ENCODE results near the gene MRPL53.
"Not testable (repeated sequence)": the region's sequence is repeated elsewhere in the genome, so short reads cannot be mapped to it uniquely, and the experiment has no call there.

Gene MRPL53

GRCh38 chr2:74472945-74473258 lies 422 bp upstream of the MRPL53 start:
- H3K9me3 Mint-ChIP-seq = no peaks in the 10 kb centered on the region
- peaks cover 27% of the 10 kb centered on the region for H3K4me1 Mint-ChIP-seq (ENCODE audit: low read depth)
- peak overlapping the region; percentile 96 for H3K4me3 Mint-ChIP-seq
- H3K36me3 Mint-ChIP-seq (ENCODE audit: low read depth) = peaks cover 41% of the 10 kb centered on the region
- H3K27ac Mint-ChIP-seq = peak overlapping the region; percentile 96
- H3K27me3 Mint-ChIP-seq = no peaks in the 10 kb centered on the region

- Mint-ChIP-seq H3K36me3 (ENCODE audit: low read depth) (peaks cover 36% of the 10 kb centered on the region), H3K4me1 (ENCODE audit: low read depth) (peaks cover 27% of the 10 kb centered on the region), H3K9me3 (no peaks in the 10 kb centered on the region), H3K4me3 (peak overlapping the region; percentile 96), H3K27me3 (no peaks in the 10 kb centered on the region), H3K27ac (peak overlapping the region; percentile 96)
These were observed 981 bp downstream of the MRPL53 start for GRCh38 chr2:74471332-74472065.

- Mint-ChIP-seq H3K4me3 (peak overlapping the region; percentile 57), H3K36me3 (ENCODE audit: low read depth) (peaks cover 35% of the 10 kb centered on the region), H3K27ac (peak overlapping the region; percentile 75), H3K4me1 (ENCODE audit: low read depth) (peaks cover 32% of the 10 kb centered on the region)
- not testable (repeated sequence) for H3K9me3 Mint-ChIP-seq, H3K27me3 Mint-ChIP-seq
These were observed 1.7 kb downstream of the MRPL53 start for GRCh38 chr2:74470742-74471141.

- H3K4me1 Mint-ChIP-seq (ENCODE audit: low read depth) = peaks cover 30% of the 10 kb centered on the region
- H3K4me3 Mint-ChIP-seq = peak overlapping the region; percentile 97
- H3K27me3 Mint-ChIP-seq = no peaks in the 10 kb centered on the region
- peaks cover 11% of the 10 kb centered on the region for H3K36me3 Mint-ChIP-seq (ENCODE audit: low read depth)
- H3K9me3 Mint-ChIP-seq = no peaks in the 10 kb centered on the region
- H3K27ac Mint-ChIP-seq = peak overlapping the region; percentile 71
These were observed 8.1 kb downstream of the MRPL53 start for GRCh38 chr2:74464406-74464805.

GRCh38 chr2:74462786-74463105 lies 9.7 kb downstream of the MRPL53 start:
- no peaks in the 10 kb centered on the region for H3K9me3 Mint-ChIP-seq
- peaks cover 11% of the 10 kb centered on the region for H3K36me3 Mint-ChIP-seq (ENCODE audit: low read depth)
- no peak overlapping the region for H3K27ac Mint-ChIP-seq
- H3K4me1 Mint-ChIP-seq (ENCODE audit: low read depth) = peaks cover 44% of the 10 kb centered on the region
- no peaks in the 10 kb centered on the region for H3K27me3 Mint-ChIP-seq
- H3K4me3 Mint-ChIP-seq = no peak overlapping the region

GRCh38 chr2:74462054-74462785 lies 10.3 kb downstream of the MRPL53 start:
- Mint-ChIP-seq H3K4me1 (ENCODE audit: low read depth) (peaks cover 45% of the 10 kb centered on the region), H3K9me3 (no peaks in the 10 kb centered on the region), H3K27ac (no peak overlapping the region), H3K36me3 (ENCODE audit: low read depth) (peaks cover 12% of the 10 kb centered on the region), H3K27me3 (no peaks in the 10 kb centered on the region), H3K4me3 (no peak overlapping the region)

GRCh38 chr2:74461187-74462053 lies 11.1 kb downstream of the MRPL53 start:
- no peak overlapping the region for H3K4me3 Mint-ChIP-seq
- H3K9me3 Mint-ChIP-seq = no peaks in the 10 kb centered on the region
- peaks cover 18% of the 10 kb centered on the region for H3K36me3 Mint-ChIP-seq (ENCODE audit: low read depth)
- no peaks in the 10 kb centered on the region for H3K27me3 Mint-ChIP-seq
- peaks cover 53% of the 10 kb centered on the region for H3K4me1 Mint-ChIP-seq (ENCODE audit: low read depth)
- H3K27ac Mint-ChIP-seq = no peak overlapping the region

- H3K9me3 Mint-ChIP-seq, H3K27me3 Mint-ChIP-seq: not testable (repeated sequence)
- Mint-ChIP-seq H3K4me1 (ENCODE audit: low read depth) (peaks cover 59% of the 10 kb centered on the region), H3K36me3 (ENCODE audit: low read depth) (peaks cover 27% of the 10 kb centered on the region), H3K27ac (peak overlapping the region; percentile 52), H3K4me3 (peak overlapping the region; percentile 96)
These were observed 12.3 kb downstream of the MRPL53 start for GRCh38 chr2:74460187-74460586.

GRCh38 chr2:74459503-74460118 lies 12.9 kb downstream of the MRPL53 start:
- Mint-ChIP-seq H3K36me3 (ENCODE audit: low read depth) (peaks cover 30% of the 10 kb centered on the region), H3K4me1 (ENCODE audit: low read depth) (peaks cover 65% of the 10 kb centered on the region), H3K4me3 (peak overlapping the region; percentile 96), H3K27ac (peak overlapping the region; percentile 52)
- not testable (repeated sequence) for H3K27me3 Mint-ChIP-seq, H3K9me3 Mint-ChIP-seq

GRCh38 chr2:74458938-74459363 lies 13.5 kb downstream of the MRPL53 start:
- peak overlapping the region; percentile 98 for H3K27ac Mint-ChIP-seq
- no peaks in the 10 kb centered on the region for H3K27me3 Mint-ChIP-seq
- H3K4me1 Mint-ChIP-seq (ENCODE audit: low read depth) = peaks cover 67% of the 10 kb centered on the region

GRCh38 chr2:74458132-74458937 lies 14.1 kb downstream of the MRPL53 start, which contains the start of gene WBP1:
TSS of gene WBP1 (plus strand) at chr2:74458438. CDS start at chr2:74458603, 165 bp downstream.
- Mint-ChIP-seq H3K4me3 (peak within 1 kb of the TSS; percentile 96), H3K9me3 (no peaks in the 10 kb centered on the region), H3K27ac (peak within 1 kb of the TSS; percentile 98), H3K4me1 (ENCODE audit: low read depth) (peaks cover 63% of the 10 kb centered on the region), H3K27me3 (no peaks in the 10 kb centered on the region), H3K36me3 (ENCODE audit: low read depth) (peaks cover 29% of the 10 kb centered on the region)

More at GRCh38 chr2:74458938-74459363, 13.5 kb downstream of the MRPL53 start:
- Mint-ChIP-seq H3K4me3 (peak overlapping the region; percentile 96), H3K9me3 (no peaks in the 10 kb centered on the region), H3K36me3 (ENCODE audit: low read depth) (peaks cover 30% of the 10 kb centered on the region)

GRCh38 chr2:74457549-74458131 lies 14.8 kb downstream of the MRPL53 start:
- Mint-ChIP-seq H3K4me3 (peak overlapping the region; percentile 96), H3K36me3 (ENCODE audit: low read depth) (peaks cover 22% of the 10 kb centered on the region), H3K27me3 (no peaks in the 10 kb centered on the region), H3K9me3 (no peaks in the 10 kb centered on the region), H3K27ac (peak overlapping the region; percentile 98), H3K4me1 (ENCODE audit: low read depth) (peaks cover 63% of the 10 kb centered on the region)

GRCh38 chr2:74457129-74457548 lies 15.3 kb downstream of the MRPL53 start:
- peaks cover 67% of the 10 kb centered on the region for H3K4me1 Mint-ChIP-seq (ENCODE audit: low read depth)
- H3K27ac Mint-ChIP-seq = peak overlapping the region; percentile 94
- H3K27me3 Mint-ChIP-seq = no peaks in the 10 kb centered on the region
- H3K9me3 Mint-ChIP-seq = no peaks in the 10 kb centered on the region
- H3K4me3 Mint-ChIP-seq = peak overlapping the region; percentile 96
- H3K36me3 Mint-ChIP-seq (ENCODE audit: low read depth) = peaks cover 19% of the 10 kb centered on the region
